Ovary (tissue), 3 donors: ENCODE measurements around the gene TTC28.

Source experiments
- CTCF ChIP-seq, 3 donors: fragments of 450-650 bp in 2 of 3; fragments of 200-600 bp in 1 of 3; IDR thresholded peaks; one replicate each; pipeline versions ENCODE4 v1.5.1 to v1.8.0; 2016 to 2022; ENCODE audit warnings: antibody characterized with exemption in 3 of 3, mild to moderate bottlenecking in 1 of 3
- EP300 ChIP-seq: sonication (generic); formaldehyde crosslinking; IDR thresholded peaks from one replicate; pipeline ENCODE4 v1.6.1; 2017; ENCODE audit warnings: antibody characterized with exemption
- POLR2A ChIP-seq: fragments of 450-650 bp; IDR thresholded peaks from one replicate; pipeline ENCODE4 v1.6.1; 2017; ENCODE audit warnings: antibody characterized with exemption, mild to moderate bottlenecking, moderate library complexity
- donor health status: DM: no; HTN: no; CAD: no.

GRCh38 chr22:28358312-28358711, 321.3 kb downstream of the TTC28 start:
- no peak for TF ChIP-seq POLR2A
- TF ChIP-seq CTCF (IDR thresholded peaks at IDR 0.05), result no peak
- no peak for TF ChIP-seq EP300
